ENCODE results near the gene RICTOR.

RICTOR gene

GRCh38 chr5:39092581-39093351, 18.6 kb upstream of the RICTOR start:
- DNase-seq: no peak

GRCh38 chr5:39091940-39092580, 17.9 kb upstream of the RICTOR start:
- DNase-seq: no peak

- DNase-seq: no peak
These were observed 9.8 kb upstream of the RICTOR start for GRCh38 chr5:39083968-39084367.

GRCh38 chr5:39082995-39083394, 8.8 kb upstream of the RICTOR start:
- DNase-seq: no peak

- peak; percentile 28 for DNase-seq
These were observed 6.5 kb upstream of the RICTOR start for GRCh38 chr5:39080597-39081204.

- no peak for DNase-seq
These were observed 6.0 kb upstream of the RICTOR start for GRCh38 chr5:39080168-39080567.

- DNase-seq: no peak
These were observed 4.9 kb upstream of the RICTOR start for GRCh38 chr5:39079147-39079546.

- no peak for DNase-seq
These were observed 2.8 kb upstream of the RICTOR start for GRCh38 chr5:39076757-39077728.

GRCh38 chr5:39076101-39076756, 2.0 kb upstream of the RICTOR start:
- DNase-seq: no peak

- DNase-seq: no peak
These were observed 507 bp downstream of the RICTOR start for GRCh38 chr5:39073767-39074016.

- DNase-seq: no peak
These were observed 1.1 kb downstream of the RICTOR start for GRCh38 chr5:39072925-39073766.

- no peak for DNase-seq
These were observed 6.1 kb downstream of the RICTOR start for GRCh38 chr5:39068099-39068498.

GRCh38 chr5:39064450-39064849, 9.7 kb downstream of the RICTOR start:
- no peak for DNase-seq

- no peak for DNase-seq
These were observed 11.2 kb downstream of the RICTOR start for GRCh38 chr5:39063037-39063436.

GRCh38 chr5:39062530-39062929, 11.7 kb downstream of the RICTOR start:
- DNase-seq: no peak

- no peak for DNase-seq
These were observed 12.1 kb downstream of the RICTOR start for GRCh38 chr5:39062104-39062503.

GRCh38 chr5:39059064-39059463, 15.1 kb downstream of the RICTOR start:
- DNase-seq: no peak

GRCh38 chr5:39058178-39058921, 15.8 kb downstream of the RICTOR start:
- DNase-seq: no peak

GRCh38 chr5:39057734-39058133, 16.5 kb downstream of the RICTOR start:
- DNase-seq: no peak

GRCh38 chr5:39055768-39056398, 18.3 kb downstream of the RICTOR start:
- DNase-seq: no peak
